Calu3 (cell line): ENCODE data around the gene P3H2. TPM values are rescaled to one million over a fixed set of nuclear protein-coding genes. Genes with fewer than 3 reads are reported as not detected.

ENCODE experiments used
- BruUV-seq: library from RNA; stranded (reverse); fragments of 400-500 nt; replicated peaks from 2 replicates; lab custom pipeline; 2021; lab: Mats Ljungman, UMichigan
- CTCF ChIA-PET: fragments of 300-600 bp; sonication (Branson Sonifier 250); formaldehyde crosslinking; loops from one replicate; lab custom pipeline; 2022; ENCODE audit warnings: antibody characterized with exemption; lab: Charles Lee
- DNase-seq: peaks from one replicate; pipeline ENCODE4 v3.0.0; 2022
- H3K27ac Mint-ChIP-seq: one replicate; pipeline ENCODE4 v1.8.0; 2022; ENCODE audit warnings: mixed read lengths; ENCODE audit not compliant: unreplicated experiment
- H3K27me3 Mint-ChIP-seq: one replicate; pipeline ENCODE4 v1.8.0; 2022; ENCODE audit warnings: mixed read lengths; ENCODE audit not compliant: unreplicated experiment
- H3K36me3 Mint-ChIP-seq: one replicate; pipeline ENCODE4 v1.8.0; 2022; ENCODE audit warnings: mild to moderate bottlenecking, moderate library complexity, mixed read lengths; ENCODE audit not compliant: insufficient read depth, unreplicated experiment
- H3K4me1 Mint-ChIP-seq: one replicate; pipeline ENCODE4 v1.8.0; 2022; ENCODE audit warnings: mild to moderate bottlenecking, low read depth, mixed read lengths; ENCODE audit not compliant: unreplicated experiment
- H3K4me3 Mint-ChIP-seq: one replicate; pipeline ENCODE4 v1.8.0; 2022; ENCODE audit warnings: mild to moderate bottlenecking, low read depth, moderate library complexity, mixed read lengths; ENCODE audit not compliant: unreplicated experiment
- H3K9me3 Mint-ChIP-seq: one replicate; pipeline ENCODE4 v1.8.0; 2022; ENCODE audit warnings: low read depth, mixed read lengths; ENCODE audit not compliant: unreplicated experiment
- CTCF ChIP-seq: fragments of 200-600 bp; IDR thresholded peaks from one replicate; pipeline ENCODE4 v1.8.0; 2022; ENCODE audit warnings: antibody characterized with exemption; ENCODE audit not compliant: unreplicated experiment
- intact Hi-C: fragments of 100-400 bp; cut with micrococcal nuclease; formaldehyde crosslinking; loops from one replicate; pipeline ENCODE4 v1.10.0; 2022; ENCODE audit not compliant: unreplicated experiment
- total RNA-seq: library from RNA; stranded (reverse); gene quantifications from 2 replicates; pipeline ENCODE4 v1.2.3, GENCODE V29; 2022

Gene P3H2
- total RNA-seq, 1 experiment from 2014 or later = 7.1 TPM

- Mint-ChIP-seq H3K27ac (peak overlapping the region; percentile 17), H3K4me3 (no peak overlapping the region), H3K9me3 (no peaks in the 10 kb centered on the region), H3K4me1 (peaks cover 14% of the 10 kb centered on the region), H3K27me3 (no peaks in the 10 kb centered on the region), H3K36me3 (no peaks in the 10 kb centered on the region)
- intact Hi-C loops = no loop called here
- no peak for TF ChIP-seq CTCF
- no peak for DNase-seq
- BruUV-seq = no TSS peak
- CTCF ChIA-PET = no interaction called here
These were observed 88.6 kb downstream of the P3H2 start for GRCh38 chr3:190031887-190032752.

- no TSS peak for BruUV-seq
- Mint-ChIP-seq H3K27me3 (no peaks in the 10 kb centered on the region), H3K9me3 (no peaks in the 10 kb centered on the region), H3K27ac (no peak overlapping the region), H3K4me1 (peaks cover 9% of the 10 kb centered on the region), H3K36me3 (no peaks in the 10 kb centered on the region), H3K4me3 (no peak overlapping the region)
- intact Hi-C loops = no loop called here
- no peak for DNase-seq
- no peak for TF ChIP-seq CTCF
- CTCF ChIA-PET = no interaction called here
These were observed 93.6 kb downstream of the P3H2 start for GRCh38 chr3:190027116-190027515.

DNA sequence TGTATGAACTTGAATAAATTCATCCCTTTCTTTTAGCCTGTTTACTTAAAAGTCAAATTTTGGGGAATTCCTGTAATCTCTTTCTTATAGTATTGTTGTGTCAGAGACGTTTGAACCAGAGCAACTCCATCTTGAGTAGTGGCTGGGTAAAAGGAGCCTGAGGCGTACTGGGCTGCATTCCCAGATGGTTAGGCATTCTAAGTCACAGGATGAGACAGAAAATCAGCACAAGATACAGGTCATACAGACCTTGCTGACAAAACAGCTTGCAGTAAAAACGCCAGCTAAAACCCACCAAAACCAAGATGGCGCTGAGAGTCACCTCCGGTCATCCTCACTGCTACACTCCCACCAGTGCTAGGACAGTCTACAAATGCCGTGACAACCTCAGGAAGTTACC, 94.5 kb downstream of the P3H2 start:
- H3K4me1 Mint-ChIP-seq = no peaks in the 10 kb centered on the region
- no peaks in the 10 kb centered on the region for H3K36me3 Mint-ChIP-seq
- CTCF ChIA-PET = no interaction called here
- intact Hi-C loops = no loop called here
- no TSS peak for BruUV-seq
- H3K9me3 Mint-ChIP-seq = no peaks in the 10 kb centered on the region
- no peak for TF ChIP-seq CTCF
- no peaks in the 10 kb centered on the region for H3K27me3 Mint-ChIP-seq
- H3K4me3 Mint-ChIP-seq = no peak overlapping the region
- no peak overlapping the region for H3K27ac Mint-ChIP-seq
- no peak for DNase-seq

GRCh38 chr3:190024912-190025311, 95.8 kb downstream of the P3H2 start:
- H3K27ac Mint-ChIP-seq = peak overlapping the region; percentile 58
- H3K27me3 Mint-ChIP-seq = no peaks in the 10 kb centered on the region
- no peaks in the 10 kb centered on the region for H3K36me3 Mint-ChIP-seq
- no peak for DNase-seq
- intact Hi-C loops = no loop called here
- H3K4me1 Mint-ChIP-seq = no peaks in the 10 kb centered on the region
- CTCF ChIA-PET = interaction anchor here (0.8 kb wide), 1 partner anchor 14 kb away, joined by 3 read pairs; no protein-coding TSS in a partner anchor
- BruUV-seq = no TSS peak
- no peak overlapping the region for H3K4me3 Mint-ChIP-seq
- H3K9me3 Mint-ChIP-seq = no peaks in the 10 kb centered on the region
- TF ChIP-seq CTCF = no peak
